GM19467 (cell line): ENCODE data around the gene RCC2.
"Not testable (repeated sequence)": the region's sequence is repeated elsewhere in the genome, so short reads cannot be mapped to it uniquely, and the experiment has no call there.

Experiments used
- ATAC-seq: cut with Tn5 transposase; IDR thresholded peaks from one replicate; pipeline ENCODE4 v1.9.1; 2021; ENCODE audit warnings: mild to moderate bottlenecking, moderate library complexity; ENCODE audit not compliant: unreplicated experiment

RCC2 gene

GRCh38 chr1:17439250-17440073 is at the start of gene RCC2:
TSS of gene RCC2 (minus strand) at chr1:17439677. CDS start at chr1:17438514, 1,163 bp downstream.
- ATAC-seq = no peak

- no peak for ATAC-seq
Observed at GRCh38 chr1:17486242-17486641, 46.8 kb upstream of the RCC2 start.

GRCh38 chr1:17485281-17485680 is 45.8 kb upstream of the RCC2 start:
- ATAC-seq = no peak

- ATAC-seq = not testable (repeated sequence)
Observed at GRCh38 chr1:17481981-17482380, 42.5 kb upstream of the RCC2 start.

GRCh38 chr1:17480846-17481245 is 41.4 kb upstream of the RCC2 start:
- ATAC-seq = no peak

GRCh38 chr1:17475752-17476151 is 36.3 kb upstream of the RCC2 start:
- no peak for ATAC-seq

- ATAC-seq = not testable (repeated sequence)
Observed at GRCh38 chr1:17474836-17475555, 35.5 kb upstream of the RCC2 start.

- ATAC-seq = no peak
Observed at GRCh38 chr1:17472814-17473213, 33.3 kb upstream of the RCC2 start.

GRCh38 chr1:17471393-17471792 is 31.9 kb upstream of the RCC2 start:
- ATAC-seq = no peak

GRCh38 chr1:17470021-17470799 is 30.7 kb upstream of the RCC2 start:
- no peak for ATAC-seq

GRCh38 chr1:17468357-17469265 is 29.1 kb upstream of the RCC2 start:
- ATAC-seq = not testable (repeated sequence)

- ATAC-seq = no peak
Observed at GRCh38 chr1:17466359-17466758, 26.9 kb upstream of the RCC2 start.

GRCh38 chr1:17465228-17465627 is 25.8 kb upstream of the RCC2 start:
- ATAC-seq = no peak

GRCh38 chr1:17463991-17464390 is 24.5 kb upstream of the RCC2 start:
- no peak for ATAC-seq

GRCh38 chr1:17462669-17463068 is 23.2 kb upstream of the RCC2 start:
- ATAC-seq = no peak

GRCh38 chr1:17460219-17460618 is 20.7 kb upstream of the RCC2 start:
- no peak for ATAC-seq

GRCh38 chr1:17458794-17459193 is 19.3 kb upstream of the RCC2 start:
- ATAC-seq = no peak

- ATAC-seq = no peak
Observed at GRCh38 chr1:17452686-17453085, 13.2 kb upstream of the RCC2 start.

- not testable (repeated sequence) for ATAC-seq
Observed at GRCh38 chr1:17452203-17452602, 12.7 kb upstream of the RCC2 start.

- ATAC-seq = no peak
Observed at GRCh38 chr1:17451731-17452130, 12.3 kb upstream of the RCC2 start.
